SK-N-SH treated with all-trans-retinoic acid at 6 μM for 48 hours (cell line): ENCODE data around the gene LRP8.

Experiments used
- BACH2 ChIP-seq: fragments of 250-450 bp; sonication (Bioruptor Pico); IDR thresholded peaks from 2 replicates; pipeline ENCODE4 v1.9.0; 2021; ENCODE audit warnings: mild to moderate bottlenecking, borderline replicate concordance
- OSR1 ChIP-seq: fragments of 250-450 bp; sonication (Bioruptor Pico); IDR thresholded peaks from 2 replicates; pipeline ENCODE4 v1.8.0; 2022; ENCODE audit warnings: moderate library complexity, mild to moderate bottlenecking, inconsistent platforms
- PATZ1 ChIP-seq: fragments of 250-450 bp; sonication (Bioruptor Pico); IDR thresholded peaks from 2 replicates; pipeline ENCODE4 v1.8.0; 2020; ENCODE audit warnings: mild to moderate bottlenecking, moderate library complexity, borderline replicate concordance

- no peak for TF ChIP-seq OSR1 (CRISPR knock-in tag)
- no peak for TF ChIP-seq PATZ1
- no peak for TF ChIP-seq BACH2 (CRISPR knock-in tag)
These were observed 54.3 kb downstream of the LRP8 start for GRCh38 chr1:53273526-53273925.
